GM19452 (cell line): ENCODE measurements around the gene RTRAF.

Experiments
- ATAC-seq: cut with Tn5 transposase; IDR thresholded peaks from one replicate; pipeline ENCODE4 v1.9.1; 2021; ENCODE audit not compliant: unreplicated experiment

The RTRAF gene

DNA sequence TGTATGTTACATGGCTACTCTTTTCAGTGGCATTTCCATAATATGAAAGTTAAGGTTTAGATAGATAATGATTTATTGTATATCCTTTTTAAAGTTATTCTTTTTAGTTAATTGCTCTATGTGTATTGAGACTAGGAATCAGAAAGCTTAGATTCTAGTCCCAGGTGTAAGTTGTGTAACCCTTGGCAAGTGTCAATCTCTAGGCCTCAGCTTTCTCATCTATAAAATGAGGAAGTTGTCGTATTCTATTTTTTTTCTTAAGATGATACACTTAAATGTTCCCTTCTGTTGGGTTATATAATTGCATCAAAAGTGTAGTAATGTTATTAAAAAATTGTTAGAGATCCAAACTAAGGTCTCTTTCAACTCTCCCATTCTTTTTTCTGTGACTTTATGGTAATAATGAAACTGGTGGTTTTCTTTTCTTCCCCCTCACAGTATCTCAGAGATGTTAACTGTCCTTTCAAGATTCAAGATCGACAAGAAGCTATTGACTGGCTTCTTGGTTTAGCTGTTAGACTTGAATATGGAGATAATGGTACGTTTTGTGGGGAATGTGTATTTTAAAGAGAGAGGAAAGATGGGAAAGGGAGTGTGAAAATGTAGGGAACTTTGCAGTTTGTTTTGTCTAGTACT lies 4.1 kb downstream of the RTRAF start:
- no peak for ATAC-seq

DNA sequence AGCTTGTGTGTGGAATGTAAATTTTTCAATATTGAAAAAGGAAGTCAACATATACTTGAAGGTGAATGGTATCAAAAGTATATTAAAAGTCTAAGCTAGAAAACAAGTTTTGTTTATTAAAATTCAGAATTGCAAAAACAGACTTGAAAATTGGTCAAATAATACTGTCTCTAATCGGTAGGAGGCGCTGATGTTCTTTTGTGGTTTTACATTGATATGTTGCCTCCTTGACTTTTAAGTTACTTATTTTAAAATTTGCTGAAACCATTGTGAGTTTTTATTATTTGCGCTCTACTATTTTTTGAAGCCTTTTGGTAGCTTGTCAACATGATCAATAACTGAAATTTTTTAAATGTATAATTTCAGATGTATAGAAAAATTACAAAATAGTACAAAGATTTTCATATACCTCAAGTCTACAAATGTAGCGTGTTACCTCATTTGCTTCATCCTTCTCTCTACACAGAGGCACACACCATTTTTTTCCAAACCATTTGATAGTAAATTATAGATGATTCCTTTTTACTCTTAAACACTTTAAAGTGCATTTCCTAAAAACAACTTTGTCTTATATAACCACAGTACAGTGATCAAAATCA lies 6.9 kb downstream of the RTRAF start:
- no peak for ATAC-seq

DNA sequence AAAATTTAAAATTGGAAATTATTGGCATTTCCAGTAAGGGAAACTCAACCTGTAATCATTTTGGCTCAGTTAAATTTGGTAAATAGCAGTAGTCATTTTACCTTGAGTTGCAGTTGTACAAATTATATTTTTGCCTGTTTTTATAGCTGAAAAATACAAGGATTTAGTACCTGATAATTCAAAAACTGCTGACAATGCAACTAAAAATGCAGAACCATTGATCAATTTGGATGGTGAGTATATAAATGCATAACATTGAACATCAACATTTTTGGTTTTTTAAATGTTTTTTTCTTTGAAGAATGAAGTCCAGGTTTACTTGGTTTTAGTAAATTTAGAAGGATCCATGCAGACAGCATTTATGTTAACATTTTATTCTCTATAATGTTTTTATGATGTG lies 9.0 kb downstream of the RTRAF start:
- ATAC-seq = no peak

DNA sequence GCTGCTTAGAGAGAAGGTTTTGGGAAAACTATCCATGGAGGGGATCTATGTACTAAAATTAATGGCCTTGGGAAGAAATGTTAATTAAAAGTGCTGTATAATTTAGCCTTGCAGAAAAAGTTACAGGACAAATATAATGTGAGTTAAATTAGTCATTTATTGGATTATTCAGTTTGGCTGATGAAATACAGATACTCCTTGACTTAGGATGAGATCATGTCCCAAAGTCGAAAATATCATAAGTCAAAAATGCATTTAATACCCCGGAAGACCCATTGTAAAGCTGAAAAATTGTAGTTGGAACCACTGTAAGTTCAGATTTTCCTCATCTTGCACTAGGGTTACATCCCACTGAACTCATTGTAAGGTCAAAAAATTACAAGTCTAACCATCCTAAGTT lies 9.7 kb downstream of the RTRAF start:
- ATAC-seq = no peak

DNA sequence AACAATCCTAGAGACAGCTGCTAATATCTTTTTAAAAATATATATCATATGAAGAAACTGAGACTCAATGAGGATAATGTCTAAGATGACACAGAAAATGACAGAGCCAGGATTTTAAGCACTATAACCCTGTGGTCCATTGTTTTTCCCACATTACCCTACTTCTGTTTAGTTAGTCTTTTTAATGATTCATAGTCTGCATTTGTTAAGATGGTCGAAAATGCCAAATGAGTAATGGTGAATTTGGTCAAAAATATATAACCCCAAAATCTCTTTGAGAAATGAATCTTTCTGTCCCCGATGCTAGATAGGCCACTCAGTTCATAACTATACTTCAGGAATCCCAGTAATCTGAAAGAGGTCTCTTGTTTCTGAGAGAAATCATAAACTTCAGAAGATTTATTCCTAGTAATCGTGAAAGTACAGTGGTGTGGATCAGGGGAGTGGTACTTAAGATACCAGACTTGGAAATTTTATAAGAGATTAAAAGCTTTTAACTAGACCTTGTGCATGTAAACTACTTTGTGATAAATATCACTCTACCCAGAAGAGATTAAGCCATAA lies 10.8 kb downstream of the RTRAF start:
- ATAC-seq = no peak

DNA sequence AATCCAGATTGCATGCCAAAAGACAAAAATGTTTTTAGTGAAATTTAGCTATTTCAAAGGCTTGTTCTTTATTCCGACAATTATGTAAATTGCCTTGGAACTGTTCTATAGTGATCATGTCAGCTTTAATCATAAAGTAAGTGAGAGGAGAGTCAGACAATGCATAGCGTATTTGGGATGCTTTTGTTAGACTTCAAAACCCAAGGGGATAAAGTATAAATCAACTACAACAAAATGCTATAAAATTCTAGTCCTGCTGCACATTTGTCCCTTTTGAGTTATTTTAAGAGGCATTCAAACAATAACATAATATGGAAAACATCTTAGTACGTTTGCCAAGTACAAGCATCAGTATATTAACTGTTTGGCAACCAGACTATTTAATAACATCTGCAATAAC lies 11.3 kb downstream of the RTRAF start:
- no peak for ATAC-seq

DNA sequence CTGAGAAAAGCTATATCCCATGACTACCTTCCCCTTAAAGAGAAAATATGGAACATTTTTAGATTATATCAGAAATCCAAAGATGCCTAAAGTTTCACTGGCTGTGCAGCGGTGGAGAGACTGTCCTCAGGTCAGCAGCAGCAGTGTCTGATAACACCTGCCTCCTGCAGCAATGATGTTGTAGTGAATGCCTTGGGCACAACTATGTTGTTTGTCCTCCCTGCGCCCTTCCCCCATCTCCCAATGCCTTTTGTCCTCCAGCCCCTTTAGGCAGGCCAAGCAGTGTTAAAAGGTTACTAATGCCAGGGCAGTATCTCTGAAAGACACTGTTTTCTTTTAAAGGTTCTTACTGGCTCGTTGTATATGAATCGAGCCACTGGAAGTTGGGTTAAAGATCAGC lies 13.2 kb downstream of the RTRAF start:
- no peak for ATAC-seq

DNA sequence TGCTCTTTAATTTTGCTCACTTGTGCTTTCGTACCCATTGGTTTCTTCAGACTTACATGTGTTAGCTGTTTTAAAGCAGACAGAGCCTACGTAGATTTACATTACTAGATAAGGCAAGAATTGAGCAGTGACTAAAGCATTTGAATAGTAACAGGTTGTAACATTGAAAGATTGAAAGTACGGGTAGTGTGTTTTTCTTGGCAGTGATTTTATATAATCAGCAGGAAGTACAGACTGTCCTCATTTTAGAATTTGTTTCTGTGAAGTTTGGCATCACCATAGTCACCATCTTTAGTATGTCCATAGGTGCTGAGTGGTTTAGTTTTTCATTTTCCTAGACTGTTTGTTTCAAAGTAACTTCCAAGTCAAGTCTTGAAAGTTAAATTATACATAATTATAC lies 14.0 kb downstream of the RTRAF start:
- ATAC-seq = no peak

DNA sequence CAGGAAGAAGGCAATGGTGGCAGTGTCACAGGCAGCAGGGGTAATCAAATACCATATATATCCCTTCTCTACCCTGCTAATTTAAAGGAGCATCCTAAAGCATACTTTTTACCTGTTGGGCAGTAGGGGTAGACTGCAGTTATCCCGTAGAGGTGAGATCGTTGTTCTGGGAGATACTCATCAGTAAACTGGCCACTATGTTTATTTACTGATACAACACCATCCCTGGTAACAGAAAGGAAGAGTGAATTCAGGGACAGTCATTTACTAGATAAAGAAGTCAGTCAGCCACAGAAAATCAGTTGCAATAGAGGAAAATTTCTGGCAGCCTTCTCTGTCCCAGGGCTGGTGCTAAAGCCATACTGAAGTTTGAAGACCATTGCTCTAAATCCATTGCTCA lies 16.3 kb downstream of the RTRAF start:
- ATAC-seq = no peak

DNA sequence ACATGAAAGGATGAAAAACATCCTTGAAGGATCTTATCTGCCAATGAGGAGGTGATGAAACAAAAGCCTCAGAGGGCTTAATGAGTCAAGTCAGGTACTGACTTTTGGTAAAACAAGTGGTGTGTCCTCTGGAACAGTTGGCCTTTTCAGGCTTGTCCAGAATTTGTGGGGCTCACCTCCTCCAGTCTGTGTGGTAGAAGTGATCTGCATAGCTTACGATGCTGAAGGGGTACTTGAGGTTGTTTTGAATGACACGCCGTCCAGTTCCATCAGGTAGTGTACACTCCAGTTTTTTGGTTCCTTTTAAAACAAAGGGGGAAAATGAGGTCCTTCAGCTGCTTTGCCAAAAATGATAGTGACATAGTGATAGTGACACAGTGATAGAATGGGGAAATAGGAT lies 17.0 kb downstream of the RTRAF start:
- ATAC-seq = no peak

DNA sequence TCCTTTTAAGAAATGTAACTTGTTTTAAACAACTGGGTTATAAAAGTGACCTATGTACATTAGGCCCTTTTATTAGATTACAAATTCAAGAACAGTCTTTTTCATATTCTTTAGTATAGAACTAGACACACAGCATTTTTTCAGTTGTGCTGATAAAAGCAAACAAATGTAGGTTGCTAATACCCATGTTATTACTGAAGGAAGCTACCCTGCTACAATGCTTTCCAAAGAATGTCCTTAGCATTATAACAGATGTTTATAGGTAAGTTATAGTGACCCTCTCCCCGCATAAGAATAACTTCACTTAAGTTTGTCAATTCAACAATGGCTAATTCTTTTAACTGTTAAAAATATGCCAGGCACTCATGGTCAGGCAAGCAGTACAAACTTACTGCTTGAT lies 17.9 kb downstream of the RTRAF start:
- no peak for ATAC-seq

DNA sequence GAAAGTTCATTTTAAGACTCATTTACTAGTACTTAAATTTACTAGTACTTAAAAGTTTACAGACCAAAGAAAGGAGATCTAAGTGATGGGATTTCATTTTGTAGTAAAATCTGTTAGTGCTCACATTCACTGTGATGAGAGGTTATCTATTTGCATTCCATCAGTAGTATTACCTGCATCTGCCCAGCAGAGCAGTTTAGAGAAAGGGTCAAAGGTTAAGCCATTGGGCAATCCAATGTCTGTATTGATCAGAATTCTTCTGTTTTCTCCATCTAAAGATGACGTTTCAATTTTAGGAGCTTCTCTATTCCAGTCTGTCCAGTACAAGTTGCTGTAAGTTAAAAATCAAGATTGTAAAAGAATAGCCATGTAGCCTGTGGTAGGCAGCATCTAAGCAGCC lies 18.3 kb downstream of the RTRAF start:
- ATAC-seq = no peak

DNA sequence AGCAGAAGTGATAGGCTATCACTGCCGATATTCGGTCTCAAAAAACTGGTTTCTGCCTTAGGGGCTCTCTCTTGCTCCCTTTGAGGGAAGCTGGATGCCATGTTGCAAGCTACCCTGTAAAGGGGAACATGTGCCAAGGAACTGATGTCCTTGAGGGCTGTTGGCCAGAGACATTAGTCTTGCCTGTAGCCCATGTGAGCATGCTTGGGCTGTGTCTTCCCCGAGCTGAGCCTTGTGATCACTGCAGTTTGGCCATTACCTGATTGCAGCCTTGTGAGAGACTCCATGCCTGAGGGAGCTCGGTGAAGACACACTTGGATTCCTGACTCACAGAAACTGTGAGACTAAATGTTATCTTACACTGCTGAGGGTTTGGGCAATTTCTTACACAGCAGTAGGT lies 18.8 kb downstream of the RTRAF start:
- no peak for ATAC-seq

DNA sequence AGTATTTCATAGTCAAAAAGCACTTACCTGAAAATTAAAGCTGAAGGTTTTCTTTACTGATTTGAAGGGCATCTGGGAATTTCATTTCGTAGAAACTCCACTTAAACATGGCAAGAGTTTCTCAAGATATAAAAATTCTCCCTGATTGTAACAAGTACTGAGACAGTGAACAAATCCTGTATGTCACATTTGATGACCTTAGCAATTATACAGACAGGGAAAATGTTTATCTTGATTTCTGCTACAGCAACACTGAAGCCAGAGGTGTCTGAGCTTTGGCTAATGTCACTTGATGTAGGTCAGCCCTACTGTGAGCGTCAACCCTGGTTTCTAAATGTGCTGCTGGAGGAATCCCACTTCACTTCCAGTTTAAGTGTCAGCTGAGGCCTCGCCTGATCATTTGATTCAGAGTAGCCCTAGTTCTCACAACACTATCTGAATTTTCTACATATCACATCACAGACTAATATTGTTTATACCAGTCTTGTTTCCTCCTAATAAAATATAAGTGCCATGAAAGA lies 20.9 kb downstream of the RTRAF start:
- no peak for ATAC-seq

DNA sequence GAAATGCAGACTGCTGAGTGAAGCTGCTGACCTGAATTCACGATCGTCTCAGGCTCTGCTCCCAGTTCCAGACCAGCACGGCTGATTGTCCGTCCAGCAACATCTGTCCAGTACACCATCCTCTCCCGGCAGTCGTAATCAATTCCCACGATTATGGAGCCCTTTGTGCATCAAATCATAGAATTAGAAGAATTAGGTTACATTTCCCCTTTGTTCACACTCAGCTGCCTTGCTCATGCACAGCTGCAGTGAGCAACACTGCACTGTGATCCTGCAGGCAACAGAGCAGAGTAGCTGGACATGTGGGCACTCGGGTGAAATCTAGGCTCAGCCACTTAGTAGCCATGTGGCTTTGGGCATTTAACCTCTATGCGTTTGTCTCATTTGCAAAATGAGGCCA lies 22.2 kb downstream of the RTRAF start:
- ATAC-seq = no peak

DNA sequence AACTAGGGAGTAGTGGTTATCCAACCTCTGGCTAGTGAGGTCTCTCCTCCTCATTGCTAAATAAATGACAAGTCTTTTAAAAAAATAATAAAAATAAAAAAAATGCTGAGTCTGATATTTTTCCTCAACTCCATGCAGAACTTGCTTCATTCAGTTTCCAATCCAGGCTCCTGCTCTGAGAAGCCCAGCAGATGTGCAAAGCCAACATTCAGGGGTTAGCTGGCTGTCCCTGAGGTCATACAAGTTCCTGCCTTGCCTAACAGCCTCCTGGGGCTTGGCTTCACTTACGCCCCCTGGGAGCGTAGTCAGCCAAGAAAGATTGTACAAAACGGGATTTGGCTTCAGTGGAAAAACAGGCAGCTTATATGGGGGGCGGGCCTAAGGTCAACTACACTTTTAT lies 23.3 kb downstream of the RTRAF start:
- ATAC-seq = no peak

DNA sequence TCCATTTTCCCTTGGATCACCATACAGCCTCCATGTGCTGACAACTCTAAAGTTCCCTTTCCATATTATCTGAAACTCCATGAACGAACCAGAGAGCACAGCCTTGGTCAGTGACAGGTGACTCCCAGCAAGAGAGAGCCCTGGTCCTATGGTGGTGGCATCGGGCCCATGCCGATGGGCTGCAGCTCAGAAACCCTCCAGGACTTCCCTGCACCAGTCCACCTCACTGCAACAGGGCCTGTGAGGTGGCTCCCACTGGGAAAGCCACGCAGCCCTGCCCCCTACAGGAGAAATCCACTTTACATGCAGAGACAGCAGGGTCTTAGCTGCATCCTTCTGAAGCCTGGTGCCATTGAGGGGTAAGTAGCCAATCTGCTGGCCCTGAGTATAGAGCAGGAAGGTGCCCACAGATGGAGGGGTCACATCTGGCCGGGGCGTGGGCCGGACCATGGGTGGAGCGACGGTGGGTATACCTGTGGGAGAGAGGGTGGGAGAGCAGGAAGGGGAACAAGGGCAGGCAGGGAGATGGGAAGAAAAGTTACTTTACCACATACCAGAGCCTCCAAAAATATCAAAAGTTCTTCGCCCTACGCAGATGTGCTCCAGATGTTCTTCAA lies 24.7 kb downstream of the RTRAF start:
- no peak for ATAC-seq

DNA sequence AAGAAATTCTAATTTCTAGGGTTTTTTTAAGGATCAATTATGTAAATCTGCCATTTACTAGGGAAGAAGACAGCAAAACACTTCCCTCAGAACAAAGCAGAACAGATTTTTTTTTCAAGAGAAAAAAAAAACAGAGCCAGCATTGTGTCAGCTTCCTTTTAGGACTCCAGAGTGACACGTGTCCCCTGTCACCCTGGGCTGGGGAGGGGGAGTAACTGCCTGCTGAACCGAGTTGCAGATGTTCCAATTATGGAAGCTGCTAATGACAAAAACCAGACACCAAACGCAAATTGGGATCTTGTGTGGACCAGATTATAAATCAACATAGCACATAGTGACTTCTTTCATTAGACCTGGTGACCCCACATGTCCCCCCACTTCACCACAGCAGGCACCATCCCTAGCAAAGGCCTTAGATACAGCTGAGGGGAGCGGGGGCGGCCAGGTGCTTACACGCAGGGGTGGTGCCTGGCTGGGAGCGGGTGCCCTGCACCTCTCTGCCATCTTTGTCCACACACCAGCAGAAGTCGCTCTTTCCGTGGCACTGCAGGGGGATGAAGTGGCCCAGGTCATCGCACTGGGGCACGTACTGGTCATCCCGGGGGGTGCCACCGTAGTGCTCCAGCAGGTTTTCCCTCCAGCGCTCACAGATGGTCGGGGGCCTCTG lies 25.4 kb downstream of the RTRAF start:
- ATAC-seq = no peak

DNA sequence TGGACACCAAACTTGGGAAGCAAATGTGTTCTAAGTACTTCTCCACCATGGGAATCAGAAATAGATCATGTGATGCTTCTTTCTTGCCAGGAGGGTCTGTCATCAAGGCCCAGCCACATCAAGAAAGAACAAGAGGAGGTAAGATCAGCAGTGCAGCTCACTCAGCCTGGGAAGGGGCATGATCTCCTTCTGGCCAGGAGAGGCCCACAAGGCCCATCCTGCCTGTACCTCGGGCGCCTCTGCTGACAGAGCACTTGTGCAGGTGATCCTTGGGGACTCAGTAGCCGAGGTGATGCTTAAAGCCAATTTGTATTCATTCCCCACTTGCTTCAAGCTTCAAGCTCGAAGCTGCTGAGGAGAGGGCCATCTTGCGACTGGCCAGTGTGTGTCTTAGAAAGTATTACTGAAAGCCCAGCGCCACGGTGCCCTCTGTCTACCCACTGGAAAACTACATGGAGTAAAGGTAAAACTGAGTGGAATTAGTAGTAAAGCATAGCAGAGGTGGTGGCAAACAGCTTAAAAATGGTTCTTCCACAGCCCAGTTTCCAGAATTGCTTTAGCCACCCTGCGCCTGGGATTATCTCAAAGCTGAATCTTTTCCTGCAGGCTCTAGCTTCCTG lies 26.2 kb downstream of the RTRAF start:
- no peak for ATAC-seq

DNA sequence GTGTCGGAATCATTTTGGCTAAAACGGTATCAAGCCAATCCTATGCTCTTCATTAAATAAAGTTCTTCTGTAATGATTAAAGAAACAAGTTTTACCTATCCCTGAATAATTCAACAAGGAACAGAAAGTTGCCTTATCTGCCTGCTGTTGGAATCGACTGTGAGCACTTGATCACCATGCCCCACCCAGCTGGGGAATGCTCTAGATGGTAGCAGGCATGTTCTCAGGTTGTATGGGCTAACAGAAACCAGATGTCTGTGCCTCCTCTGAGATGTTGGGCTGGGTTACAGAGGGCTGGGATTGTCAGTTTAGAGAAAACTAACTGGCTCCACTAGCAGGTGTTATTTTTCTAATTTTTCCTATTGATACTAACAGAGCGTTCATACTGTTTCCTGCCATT lies 28.9 kb downstream of the RTRAF start:
- ATAC-seq = no peak

DNA sequence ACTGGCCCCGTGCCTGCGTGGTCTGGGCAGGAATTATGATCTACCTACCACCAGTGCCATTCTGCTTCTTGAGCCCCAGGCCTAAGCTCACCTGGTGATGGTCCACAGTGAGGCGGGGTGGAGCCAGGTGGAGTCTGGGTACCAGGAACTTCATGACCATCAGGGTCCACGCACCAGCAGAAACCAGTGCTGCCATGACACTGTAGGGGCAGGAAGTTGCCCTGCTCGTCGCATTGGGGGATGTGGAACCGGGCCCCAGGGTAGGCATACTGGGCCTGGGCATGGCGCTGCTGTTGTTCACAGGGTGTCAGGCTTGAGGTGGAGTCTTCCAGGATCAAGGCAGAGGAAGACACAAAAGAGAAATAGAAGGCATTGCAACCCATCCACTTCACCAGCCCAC lies 29.6 kb downstream of the RTRAF start:
- no peak for ATAC-seq
